ENCODE measurements around the gene KCNG1. TPM values are rescaled to one million over a fixed set of nuclear protein-coding genes. Genes with fewer than 3 reads are reported as not detected.
"Not testable (repeated sequence)": the region's sequence is repeated elsewhere in the genome, so short reads cannot be mapped to it uniquely, and the experiment has no call there.

Gene KCNG1
- polyA plus RNA-seq, 1 experiment, result 16.0 TPM

DNA sequence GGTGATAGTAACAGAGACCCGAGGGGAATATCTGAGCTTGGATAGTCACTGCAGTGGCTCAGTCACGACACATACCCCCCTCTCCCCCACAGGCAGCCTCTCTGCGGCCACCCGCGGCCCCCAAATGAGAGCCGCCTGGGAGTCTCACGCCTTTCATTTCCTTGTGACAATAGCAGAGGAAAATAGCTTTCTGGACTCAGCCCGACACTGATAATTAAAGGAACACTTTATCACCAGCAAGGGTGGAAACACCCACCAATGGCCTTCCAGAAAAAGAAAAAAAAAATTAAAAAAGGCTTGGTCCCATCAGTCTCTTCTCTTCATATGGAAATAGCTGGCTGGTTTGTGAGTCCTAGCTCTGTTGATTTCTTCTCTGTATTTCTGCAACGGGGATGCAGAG lies 35.1 kb upstream of the KCNG1 start:
- Histone ChIP-seq H3K4me3 (ENCODE audit: low read depth, low read length) (no peak overlapping the region), H3K27ac (ENCODE audit: low read depth, low read length) (no peak overlapping the region), H3K27me3 (ENCODE audit: control insufficient read depth, insufficient read depth, low read length) (peaks cover 44% of the 10 kb centered on the region), H3K9me3 (ENCODE audit: control insufficient read depth, insufficient read depth, low read length) (peaks cover 10% of the 10 kb centered on the region)
- DNase-seq (ENCODE audit: low read depth, low spot score), result no peak
- CTCF ChIA-PET, result no interaction called here
- TF ChIP-seq CTCF (IDR thresholded peaks at IDR 0.05; ENCODE audit: low read depth, low read length), result no peak
- POLR2A ChIA-PET, result no interaction called here

DNA sequence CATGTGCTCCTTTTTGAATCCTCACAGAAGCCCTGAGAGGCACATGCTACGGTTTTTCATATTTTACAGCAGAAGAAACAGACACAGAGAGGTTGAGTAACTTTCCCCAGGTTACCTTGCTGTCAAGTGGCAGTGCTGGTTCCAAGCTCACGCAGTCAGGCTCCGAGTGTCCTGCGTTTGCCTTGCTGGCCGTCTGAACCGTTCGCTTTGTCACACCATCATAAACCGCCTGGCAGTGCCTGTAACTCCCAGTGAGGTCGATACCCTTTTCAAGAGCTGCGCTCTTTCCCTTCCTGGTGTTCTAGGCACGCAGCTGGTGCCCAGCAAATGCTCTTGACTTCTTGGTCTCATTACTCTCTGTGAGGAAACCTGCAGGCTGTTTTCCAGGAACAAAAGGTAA lies 31.3 kb upstream of the KCNG1 start:
- POLR2A ChIA-PET, result no interaction called here
- no peak for DNase-seq (ENCODE audit: low read depth, low spot score)
- CTCF ChIA-PET, result no interaction called here
- TF ChIP-seq CTCF (IDR thresholded peaks at IDR 0.05; ENCODE audit: low read depth, low read length), result no peak
- Histone ChIP-seq H3K27ac (ENCODE audit: low read depth, low read length) (no peak overlapping the region), H3K9me3 (ENCODE audit: control insufficient read depth, insufficient read depth, low read length) (peaks cover 10% of the 10 kb centered on the region), H3K4me3 (ENCODE audit: low read depth, low read length) (no peak overlapping the region), H3K27me3 (ENCODE audit: control insufficient read depth, insufficient read depth, low read length) (peaks cover 65% of the 10 kb centered on the region)

DNA sequence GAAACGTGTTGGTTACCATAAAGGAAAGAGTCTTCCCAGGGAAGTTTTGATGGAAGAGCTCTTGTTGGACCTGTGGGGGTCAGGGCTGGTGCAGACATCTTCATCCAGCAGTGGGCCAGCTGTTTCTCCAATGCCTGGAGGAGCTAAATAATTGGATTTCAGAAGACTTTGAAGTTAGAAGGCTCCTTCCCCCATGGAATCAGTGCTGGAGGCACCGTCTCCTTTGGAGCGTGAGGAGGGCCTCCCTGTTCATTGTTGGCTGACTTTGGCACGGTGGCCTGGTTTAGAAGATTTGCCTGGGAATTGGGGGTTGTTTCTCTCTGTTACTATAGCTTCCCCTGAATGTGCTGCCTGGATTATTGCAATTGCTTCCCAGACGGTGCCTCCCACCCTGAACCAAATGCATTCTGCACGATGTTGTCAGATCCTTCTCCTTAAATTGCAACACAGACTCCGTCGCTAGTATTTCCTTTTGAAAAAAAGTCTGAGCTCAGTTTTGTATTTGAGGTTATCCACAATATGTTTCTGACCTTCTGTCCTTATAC lies 27.7 kb upstream of the KCNG1 start:
- CTCF ChIA-PET, result interaction anchor here (1.2 kb wide), 1 partner anchor 58 kb away, joined by 4 read pairs; no protein-coding TSS in a partner anchor
- H3K4me3 ChIP-seq (ENCODE audit: low read depth, low read length), result no peak overlapping the region
- no peak for DNase-seq (ENCODE audit: low read depth, low spot score)
- no peak for TF ChIP-seq CTCF (IDR thresholded peaks at IDR 0.05; ENCODE audit: low read depth, low read length)
- H3K27ac ChIP-seq (ENCODE audit: low read depth, low read length), result no peak overlapping the region
- POLR2A ChIA-PET, result no interaction called here
- H3K9me3 ChIP-seq (ENCODE audit: control insufficient read depth, insufficient read depth, low read length), result peaks cover 6% of the 10 kb centered on the region
- H3K27me3 ChIP-seq (ENCODE audit: control insufficient read depth, insufficient read depth, low read length), result peaks cover 42% of the 10 kb centered on the region

DNA sequence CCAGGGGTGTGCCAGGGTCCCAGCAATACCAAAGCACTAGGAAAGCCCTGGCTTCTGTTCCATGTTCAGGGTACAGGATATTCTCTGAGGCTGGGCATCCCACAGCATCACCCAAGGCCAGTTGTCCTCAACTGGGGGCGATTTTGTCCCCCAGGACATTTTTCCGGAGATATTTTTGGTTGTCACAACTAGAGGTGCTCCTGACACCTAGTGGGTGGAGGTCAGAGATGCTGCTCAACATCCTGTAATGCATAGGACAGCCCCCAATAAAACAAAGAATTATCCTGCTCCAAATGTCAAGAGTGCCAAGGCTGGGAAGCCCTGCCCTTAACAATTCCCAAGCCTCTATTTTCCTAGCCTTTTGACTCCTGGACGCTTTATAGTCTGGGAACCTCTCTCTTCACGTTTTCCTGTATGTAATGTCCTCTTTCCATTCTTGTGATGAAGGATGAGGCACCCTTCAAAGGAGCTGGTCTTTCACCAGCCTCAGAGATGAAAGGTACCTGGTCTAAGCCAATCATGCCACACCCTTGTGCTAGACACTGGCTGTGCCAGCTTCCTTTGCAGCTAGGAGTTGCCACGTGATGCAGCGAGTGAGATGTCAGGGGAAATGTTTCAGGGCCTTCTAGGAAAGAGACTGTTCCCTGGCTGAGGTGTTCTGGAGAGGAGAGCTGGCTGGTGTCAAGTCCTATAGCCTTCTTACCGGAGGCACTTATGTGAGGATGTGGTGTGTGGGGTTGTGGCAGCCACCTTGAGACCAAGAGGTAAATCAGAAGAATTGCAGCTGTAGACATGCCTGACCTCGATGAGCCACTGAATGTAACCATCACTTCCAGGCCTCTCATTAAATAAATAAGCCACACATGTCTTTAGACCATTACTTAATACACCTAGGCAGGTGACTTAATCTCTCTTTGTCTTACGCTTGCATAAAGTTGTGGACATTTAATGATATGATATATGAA lies 23.4 kb upstream of the KCNG1 start:
- POLR2A ChIA-PET, result no interaction called here
- Histone ChIP-seq H3K27ac (ENCODE audit: low read depth, low read length) (no peak overlapping the region), H3K27me3 (ENCODE audit: control insufficient read depth, insufficient read depth, low read length) (peaks cover 10% of the 10 kb centered on the region), H3K9me3 (ENCODE audit: control insufficient read depth, insufficient read depth, low read length) (peaks cover 4% of the 10 kb centered on the region; the same call in 1 of the 2 replicates), H3K4me3 (ENCODE audit: low read depth, low read length) (no peak overlapping the region)
- no peak for TF ChIP-seq CTCF (IDR thresholded peaks at IDR 0.05; ENCODE audit: low read depth, low read length)
- DNase-seq (ENCODE audit: low read depth, low spot score), result no peak
- CTCF ChIA-PET, result no interaction called here

- DNase-seq (ENCODE audit: low read depth, low spot score); POLR2A ChIA-PET: not testable (repeated sequence)
Observed at GRCh38 chr20:51045492-51045891, 22.6 kb upstream of the KCNG1 start.

More at GRCh38 chr20:51045492-51045891, 22.6 kb upstream of the KCNG1 start:
- H3K27me3 ChIP-seq (ENCODE audit: control insufficient read depth, insufficient read depth, low read length); H3K9me3 ChIP-seq (ENCODE audit: control insufficient read depth, insufficient read depth, low read length); H3K4me3 ChIP-seq (ENCODE audit: low read depth, low read length); H3K27ac ChIP-seq (ENCODE audit: low read depth, low read length); CTCF ChIA-PET: not testable (repeated sequence)

All from AG04450 (cell line).